PC-3 (cell line): Measurements from ENCODE around the gene TRIM49D2.
"Not testable (repeated sequence)": the region's sequence is repeated elsewhere in the genome, so short reads cannot be mapped to it uniquely, and the experiment has no call there.

Source experiments
- EZH2 ChIP-seq: fragments of 300-600 bp; sonication (generic); IDR thresholded peaks from one replicate; pipeline ENCODE4 v1.6.1; 2017; ENCODE audit warnings: antibody characterized with exemption, mild to moderate bottlenecking, low read length; ENCODE audit not compliant: unreplicated experiment
- TF ChIP-seq, protein P1 (sequence below): fragments of 300-600 bp; sonication (generic); conservative IDR thresholded peaks from 2 replicates; pipeline ENCODE4 v1.5.1; 2017; ENCODE audit warnings: antibody characterized with exemption, low read depth, mild to moderate bottlenecking, low read length

DNA sequence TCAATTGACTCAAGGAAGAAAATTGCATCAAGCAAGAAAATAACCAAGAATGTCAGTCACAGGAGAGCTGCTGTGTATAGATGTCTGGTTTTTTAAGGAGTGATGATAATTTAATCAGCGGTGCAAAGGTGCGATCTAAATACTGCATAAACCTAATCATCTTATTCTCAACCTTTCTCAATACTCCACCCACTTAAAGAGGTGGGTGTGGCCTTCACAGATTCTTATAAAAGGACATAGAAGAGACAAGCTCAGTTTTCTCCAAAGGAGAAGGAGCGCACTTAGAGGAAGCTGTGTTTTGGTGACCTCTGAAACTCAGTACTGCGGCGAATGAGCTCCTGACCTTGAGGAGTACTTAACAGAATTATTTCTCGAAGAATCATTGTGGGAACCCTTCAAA is at the start of gene TRIM49D2:
- TF ChIP-seq, protein P1, sequence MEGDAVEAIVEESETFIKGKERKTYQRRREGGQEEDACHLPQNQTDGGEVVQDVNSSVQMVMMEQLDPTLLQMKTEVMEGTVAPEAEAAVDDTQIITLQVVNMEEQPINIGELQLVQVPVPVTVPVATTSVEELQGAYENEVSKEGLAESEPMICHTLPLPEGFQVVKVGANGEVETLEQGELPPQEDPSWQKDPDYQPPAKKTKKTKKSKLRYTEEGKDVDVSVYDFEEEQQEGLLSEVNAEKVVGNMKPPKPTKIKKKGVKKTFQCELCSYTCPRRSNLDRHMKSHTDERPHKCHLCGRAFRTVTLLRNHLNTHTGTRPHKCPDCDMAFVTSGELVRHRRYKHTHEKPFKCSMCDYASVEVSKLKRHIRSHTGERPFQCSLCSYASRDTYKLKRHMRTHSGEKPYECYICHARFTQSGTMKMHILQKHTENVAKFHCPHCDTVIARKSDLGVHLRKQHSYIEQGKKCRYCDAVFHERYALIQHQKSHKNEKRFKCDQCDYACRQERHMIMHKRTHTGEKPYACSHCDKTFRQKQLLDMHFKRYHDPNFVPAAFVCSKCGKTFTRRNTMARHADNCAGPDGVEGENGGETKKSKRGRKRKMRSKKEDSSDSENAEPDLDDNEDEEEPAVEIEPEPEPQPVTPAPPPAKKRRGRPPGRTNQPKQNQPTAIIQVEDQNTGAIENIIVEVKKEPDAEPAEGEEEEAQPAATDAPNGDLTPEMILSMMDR: not testable (repeated sequence)
- not testable (repeated sequence) for TF ChIP-seq EZH2
